GM12875 (cell line): ENCODE measurements around the gene NDST1.

ENCODE experiments used
- H3K4me3 ChIP-seq: one replicate; pipeline ENCODE4 v1.5.1; 2011; ENCODE audit warnings: low read depth, low read length, control low read depth
- CTCF ChIP-seq: IDR thresholded peaks from 2 replicates; pipeline ENCODE4 v1.5.1; 2011; ENCODE audit warnings: low read depth, mild to moderate bottlenecking, control low read depth, inconsistent platforms, low read length, moderate library complexity, borderline replicate concordance; ENCODE audit not compliant: insufficient read depth

The NDST1 gene

GRCh38 chr5:150484964-150485692 is 22.8 kb upstream of the NDST1 start:
- H3K4me3 ChIP-seq = peak overlapping the region; percentile 97
- TF ChIP-seq CTCF = no peak

DNA sequence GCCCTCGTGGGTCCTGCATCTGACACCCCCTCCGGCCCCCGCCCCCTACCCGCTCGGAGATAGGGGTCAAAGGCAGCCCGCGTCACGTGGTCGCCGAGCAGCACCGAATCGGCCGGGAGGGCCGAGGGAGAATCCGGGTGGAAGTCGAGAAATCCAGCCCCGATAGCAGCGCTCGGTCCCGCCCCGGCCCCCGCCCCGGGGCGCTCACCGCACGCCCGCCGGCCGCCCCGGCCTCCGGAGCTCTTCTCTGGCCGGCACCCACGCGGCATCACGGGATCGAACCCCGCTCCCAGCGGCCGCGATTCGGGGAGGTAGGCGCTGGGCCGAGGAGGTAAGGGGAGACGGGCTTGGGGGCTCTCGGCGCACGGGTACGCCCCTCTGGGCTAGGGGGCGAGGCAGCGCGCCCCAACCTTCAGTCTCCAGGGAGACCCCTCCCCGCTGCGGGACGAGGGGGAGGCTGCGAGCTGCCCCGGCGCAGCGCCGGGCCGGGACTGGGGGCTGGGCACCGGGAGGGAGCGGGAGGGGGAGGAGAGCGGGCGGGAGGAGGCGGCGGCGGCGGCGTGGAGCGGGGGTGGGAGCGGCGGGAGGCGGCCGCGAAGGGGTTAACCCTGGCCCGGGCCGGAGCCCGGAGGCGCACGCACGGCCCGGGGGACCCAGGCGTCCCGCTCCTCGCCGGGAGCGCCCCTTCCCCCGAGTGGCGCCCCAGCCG is 22.1 kb upstream of the NDST1 start:
- H3K4me3 ChIP-seq = peak overlapping the region; percentile 97
- TF ChIP-seq CTCF = no peak

- no peak for TF ChIP-seq CTCF
- peak overlapping the region; percentile 97 for H3K4me3 ChIP-seq
These were observed 21.3 kb upstream of the NDST1 start for GRCh38 chr5:150486402-150487198.

DNA sequence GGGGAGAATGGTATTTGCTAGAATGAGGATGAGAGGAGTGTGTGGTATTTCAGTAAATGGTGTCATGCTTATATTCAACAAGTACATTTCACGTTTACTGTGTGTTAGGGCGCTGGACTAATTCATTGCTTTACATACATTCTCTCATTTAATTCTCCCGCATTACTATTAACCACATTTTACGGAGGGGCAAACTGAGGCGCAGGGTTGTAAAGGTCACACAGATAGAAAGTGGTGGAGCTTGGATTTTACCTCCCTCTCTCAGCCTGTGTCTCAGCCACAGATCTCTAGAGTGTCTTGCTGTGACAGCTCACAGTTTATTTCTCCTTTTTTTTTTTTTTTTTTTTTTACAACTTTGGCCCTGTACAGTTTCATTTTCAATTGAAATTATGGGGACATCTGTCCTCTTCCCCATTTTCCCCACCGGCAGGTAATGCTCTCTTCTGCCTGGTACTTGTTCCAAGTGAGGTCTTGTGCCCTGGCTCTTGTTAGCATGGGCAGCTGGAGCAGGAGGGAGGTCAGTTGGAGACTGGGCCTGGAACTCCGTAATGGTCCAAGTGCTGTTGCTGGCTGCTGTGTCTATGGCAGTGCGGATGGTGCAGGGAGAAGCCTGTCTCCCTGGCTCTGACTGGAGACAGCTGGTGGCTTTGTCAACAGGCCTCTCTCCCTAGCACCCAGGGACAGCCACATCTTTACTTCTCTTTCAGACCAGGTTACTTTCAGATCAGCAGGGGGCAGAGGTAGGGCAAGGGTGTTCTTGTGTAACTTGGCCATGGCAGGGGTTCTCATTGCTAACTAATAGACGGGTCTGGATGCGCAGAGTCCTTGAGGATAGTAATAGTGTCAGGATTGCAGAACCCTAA is 20.5 kb upstream of the NDST1 start:
- H3K4me3 ChIP-seq = peak overlapping the region; percentile 97
- peak; percentile 30; the same call in 1 of the 2 replicates for TF ChIP-seq CTCF

GRCh38 chr5:150488519-150489359 is 19.2 kb upstream of the NDST1 start:
- TF ChIP-seq CTCF = no peak
- no peak overlapping the region for H3K4me3 ChIP-seq
